DMS 273 (cell line): ENCODE results near the gene PCARE.
"Not testable (repeated sequence)": the region's sequence is repeated elsewhere in the genome, so short reads cannot be mapped to it uniquely, and the experiment has no call there.

Experiments
- DNase-seq: peaks from one replicate; lab custom pipeline; 2025; ENCODE audit not compliant: unreplicated experiment; lab: John Stamatoyannopoulos, UW

The PCARE gene

GRCh38 chr2:29074411-29074810, at the start of gene PCARE:
Gene PCARE, minus strand, starts transcription at chr2:29074523. Its CDS starts 262 bp downstream, at chr2:29074261.
- no peak for DNase-seq

DNA sequence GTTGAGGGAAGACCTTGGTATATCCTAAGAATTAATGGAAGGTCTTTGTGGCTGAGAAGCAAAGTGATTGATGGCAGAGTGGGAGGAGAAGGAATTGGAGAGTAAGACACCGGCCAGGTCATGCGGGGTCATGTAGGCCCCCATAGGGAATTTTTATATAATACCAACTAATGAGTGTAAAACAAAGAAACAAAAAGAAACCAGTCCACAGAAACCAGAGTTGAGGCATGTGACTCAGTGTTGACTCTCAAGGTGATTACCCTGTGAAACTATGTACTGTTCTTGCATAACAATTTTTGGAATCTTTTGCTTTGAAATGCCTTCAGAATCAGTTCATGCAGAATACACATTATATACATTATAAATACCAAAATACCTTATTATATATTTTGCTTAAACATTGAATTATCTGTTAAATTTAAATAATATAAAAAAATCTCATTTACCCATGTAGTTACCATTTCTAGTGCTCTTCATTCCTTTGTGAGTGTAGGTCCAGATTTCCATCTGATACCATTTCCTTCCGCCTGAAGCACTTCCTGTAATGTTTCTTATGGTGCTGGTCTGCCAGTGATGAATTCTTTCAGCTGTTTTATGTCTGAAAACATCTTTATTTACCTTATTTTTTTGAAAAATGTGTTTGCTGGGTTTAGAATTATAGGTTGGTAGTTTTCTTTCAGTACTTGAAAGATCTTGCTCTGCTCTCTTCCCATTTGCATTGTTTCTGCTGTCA, 49.5 kb upstream of the PCARE start:
- DNase-seq: no peak

DNA sequence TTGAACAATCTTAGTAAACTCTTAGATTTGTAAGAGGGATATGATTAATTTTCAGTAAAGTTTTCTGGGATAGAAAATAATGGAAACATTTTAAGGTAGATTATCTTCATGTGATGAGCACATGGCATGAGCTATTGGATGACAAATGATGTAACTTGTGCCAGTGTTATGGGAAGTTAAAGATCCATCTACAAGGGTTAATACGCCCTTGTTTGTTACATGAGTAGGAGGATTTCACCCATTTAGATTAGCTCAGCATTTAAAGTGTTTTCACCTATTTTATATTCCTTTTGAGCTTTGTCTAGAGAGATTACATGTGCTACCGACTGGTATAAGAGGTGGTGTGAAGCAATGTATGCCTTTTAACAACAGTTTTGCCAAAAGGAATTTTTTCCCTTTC, 46.5 kb upstream of the PCARE start:
- DNase-seq: no peak

GRCh38 chr2:29119211-29119610, 44.9 kb upstream of the PCARE start:
- no peak for DNase-seq

DNA sequence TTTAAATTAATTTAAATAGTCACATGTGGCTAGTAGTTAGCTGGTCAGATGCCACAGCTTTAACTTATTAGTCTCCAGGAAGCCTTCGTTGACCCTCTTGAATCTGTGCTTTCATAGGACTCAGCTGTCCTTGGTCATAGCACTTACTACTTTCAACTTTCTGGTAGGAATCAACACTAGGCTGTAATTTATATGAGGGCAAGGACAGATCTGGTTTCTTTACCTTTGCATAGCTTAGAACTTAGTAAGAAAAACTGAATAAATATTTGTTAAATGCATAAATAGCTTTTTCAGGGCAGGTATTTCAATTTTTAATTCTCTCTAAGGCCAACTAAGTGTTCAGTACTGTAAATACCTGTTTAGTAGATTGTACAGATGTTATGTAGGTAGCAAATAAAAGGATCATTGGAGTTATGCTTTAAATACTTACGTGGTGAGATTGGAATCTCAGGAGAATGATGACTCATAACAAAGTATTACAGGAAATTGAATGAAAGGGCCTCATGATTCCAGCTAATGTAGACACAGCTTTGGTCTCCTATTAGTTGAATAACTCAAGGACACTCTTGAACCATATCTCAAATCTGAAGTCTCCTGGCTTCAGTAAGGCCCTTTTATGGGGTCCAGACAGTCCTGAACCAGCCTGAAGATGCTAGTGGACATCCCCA, 43.4 kb upstream of the PCARE start:
- DNase-seq: peak; percentile 20

DNA sequence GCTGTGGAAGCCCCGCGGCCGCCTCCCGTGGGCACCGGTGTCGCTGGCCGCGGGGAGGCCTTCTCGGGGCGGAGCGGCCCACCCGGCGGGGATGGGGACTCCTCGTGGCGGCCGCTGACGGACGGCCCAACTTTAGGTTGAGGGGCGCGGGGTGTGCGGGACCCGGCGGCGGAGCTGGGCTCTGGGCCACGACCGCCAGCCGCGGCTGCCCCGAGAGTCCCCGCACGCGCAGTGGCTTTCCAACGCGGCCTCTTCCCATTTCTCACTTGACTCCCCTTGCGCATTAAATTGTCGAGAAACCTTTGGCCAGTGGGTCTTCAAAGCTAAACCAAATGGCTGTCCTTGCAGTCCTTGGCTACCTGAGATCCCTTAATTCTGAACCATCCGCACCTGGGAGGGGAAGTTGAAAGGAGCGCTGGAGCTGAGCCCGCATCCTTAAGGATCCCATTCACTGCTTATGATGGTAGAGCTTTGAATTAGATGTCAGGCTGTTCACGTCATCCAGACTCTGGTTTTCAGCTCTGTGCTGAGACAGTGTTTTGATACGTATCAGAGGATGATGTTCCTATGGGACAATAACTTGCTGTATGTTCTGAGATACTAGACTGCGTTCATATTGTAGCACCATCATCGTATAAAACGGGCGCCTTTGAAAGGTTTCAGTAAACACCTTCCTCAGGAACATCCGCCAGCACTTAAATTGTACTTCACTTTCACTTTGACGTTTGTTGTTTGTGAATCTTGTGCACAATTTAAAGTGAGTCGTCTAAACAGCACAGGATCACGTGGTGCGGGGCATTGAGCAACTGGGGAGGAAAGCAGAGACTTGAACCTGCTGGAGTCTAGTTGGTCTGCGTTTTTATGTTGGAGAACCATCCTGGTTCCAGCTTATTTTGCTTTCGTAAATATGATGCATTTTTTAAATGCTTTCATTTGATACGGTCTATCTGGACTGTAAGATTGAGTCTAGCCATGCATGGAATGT, 41.8 kb upstream of the PCARE start:
- DNase-seq: peak; percentile 76

GRCh38 chr2:29114946-29115609, 40.8 kb upstream of the PCARE start, which contains the start of gene CLIP4:
Gene CLIP4, plus strand, starts transcription at chr2:29115415. Its CDS starts 5,974 bp downstream, at chr2:29121389.
- DNase-seq: peak; percentile 77

DNA sequence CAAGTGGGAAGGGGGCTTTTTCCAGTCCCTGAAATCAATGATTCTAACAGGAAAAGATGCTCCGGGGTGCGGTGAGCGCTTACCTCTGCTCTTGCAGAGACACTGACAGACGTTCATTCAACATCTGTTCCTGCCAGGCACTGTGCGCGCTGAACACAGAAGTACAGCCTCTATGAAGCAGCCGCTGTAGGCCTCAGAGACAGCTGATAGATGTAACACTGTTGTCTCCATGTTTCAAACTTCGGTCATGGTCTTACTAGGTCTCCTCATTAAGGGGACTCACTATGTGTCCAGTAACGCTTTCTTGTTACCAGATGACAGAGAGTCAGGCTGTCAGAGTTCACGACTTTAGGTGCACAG, 40.2 kb upstream of the PCARE start:
- DNase-seq: peak; percentile 61

- DNase-seq: no peak
These were observed 39.6 kb upstream of the PCARE start for GRCh38 chr2:29113891-29114321.

GRCh38 chr2:29113027-29113686, 38.8 kb upstream of the PCARE start:
- DNase-seq: no peak

DNA sequence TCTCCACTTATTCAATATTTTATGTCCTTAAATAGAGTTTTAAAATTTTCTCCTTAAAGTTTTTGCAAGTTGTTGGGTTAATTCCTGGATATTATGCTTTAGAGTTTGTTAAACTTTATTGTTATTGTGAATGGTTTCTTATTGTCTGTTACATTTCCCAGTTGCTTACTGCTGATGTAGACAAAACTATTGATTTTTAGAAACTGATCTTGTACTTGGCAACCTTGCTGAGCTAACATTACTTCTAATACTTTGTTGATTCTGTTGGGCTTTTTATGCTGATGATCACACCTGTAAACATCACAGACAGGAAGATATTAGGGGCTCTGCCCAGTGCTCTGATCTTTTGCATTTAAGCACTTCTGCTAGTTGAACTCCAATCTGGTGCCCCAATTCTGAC, 38.1 kb upstream of the PCARE start:
- DNase-seq: no peak

- no peak for DNase-seq
These were observed 36.7 kb upstream of the PCARE start for GRCh38 chr2:29110916-29111535.

DNA sequence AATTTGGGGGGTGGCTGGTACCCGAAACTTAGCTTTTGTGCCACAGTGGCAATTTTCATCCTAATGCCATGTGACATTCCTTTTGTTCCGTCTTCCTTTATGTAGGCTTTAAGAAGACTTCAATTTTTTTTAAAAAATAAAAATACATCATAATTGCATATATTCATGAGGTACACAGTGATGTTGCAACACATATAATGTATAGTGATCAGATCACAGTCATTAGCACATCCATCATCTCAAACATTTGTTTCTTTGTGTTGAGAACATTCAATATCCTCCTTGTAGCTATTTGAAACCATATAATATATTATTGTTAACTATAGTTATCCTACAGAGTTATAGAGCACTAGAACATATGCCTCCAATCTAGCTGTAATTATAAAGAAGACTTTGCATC, 34.9 kb upstream of the PCARE start:
- DNase-seq: no peak

GRCh38 chr2:29108225-29108624, 33.9 kb upstream of the PCARE start:
- DNase-seq: peak; percentile 11

DNA sequence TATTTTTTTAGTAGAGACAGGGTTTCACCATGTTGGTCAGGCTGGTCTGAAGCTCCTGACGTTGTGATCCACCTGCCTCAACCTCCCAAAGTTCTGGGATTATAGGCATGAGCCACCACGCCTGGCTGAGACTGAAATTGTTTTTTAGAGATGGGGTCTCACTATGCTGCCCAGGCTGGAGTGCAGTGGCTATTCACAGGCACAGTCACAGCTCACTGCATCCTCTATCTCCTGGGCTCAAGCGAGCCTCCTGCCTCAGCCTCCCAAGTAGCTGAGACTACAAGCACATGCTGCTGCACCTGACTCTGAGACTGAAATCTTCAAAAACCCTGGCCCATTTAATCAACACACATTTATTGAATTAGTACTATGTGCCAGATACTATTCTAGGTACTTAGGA, 33.2 kb upstream of the PCARE start:
- not testable (repeated sequence) for DNase-seq

DNA sequence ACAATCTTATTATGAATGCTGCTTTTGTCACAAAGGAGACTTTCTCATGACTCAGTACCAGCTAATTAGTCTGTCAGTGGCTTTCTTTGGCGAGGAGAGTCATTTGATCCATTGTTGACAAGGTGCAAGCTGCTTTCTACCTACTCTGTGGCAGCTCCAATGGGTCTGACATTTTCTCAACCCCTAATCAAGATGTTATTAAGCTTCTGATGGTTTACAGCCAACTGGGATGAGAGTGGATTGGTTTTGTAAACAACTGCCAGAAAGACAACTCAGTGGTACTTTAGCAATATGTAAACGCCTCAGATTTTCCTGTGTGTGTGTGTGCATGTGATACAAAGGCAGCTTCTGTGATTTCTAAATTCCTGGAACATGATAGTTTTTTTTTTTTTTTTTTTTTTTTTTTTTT, 32.7 kb upstream of the PCARE start:
- DNase-seq: peak; percentile 43

GRCh38 chr2:29106256-29106655, 31.9 kb upstream of the PCARE start:
- DNase-seq: no peak

DNA sequence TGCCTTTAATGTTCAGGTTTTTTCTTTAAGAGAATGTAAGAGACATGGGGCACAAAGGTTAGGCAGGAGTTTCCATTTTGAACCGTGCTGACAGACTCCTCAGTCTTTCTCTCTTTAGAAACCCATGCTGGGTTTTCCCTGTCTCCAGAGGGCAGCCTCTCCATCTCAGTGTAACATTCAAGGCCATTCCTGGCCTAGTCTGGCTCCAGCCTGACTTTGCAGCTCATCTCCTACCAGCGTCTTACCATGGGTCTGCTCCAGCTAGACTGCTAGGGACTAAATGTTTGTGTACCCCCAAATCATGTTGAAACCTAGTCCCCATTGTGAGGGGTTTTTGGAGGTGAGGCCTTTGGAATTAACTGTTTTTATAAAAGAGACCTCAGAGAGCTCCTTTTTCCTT, 31.1 kb upstream of the PCARE start:
- peak; percentile 21 for DNase-seq

GRCh38 chr2:29104688-29105087, 30.4 kb upstream of the PCARE start:
- no peak for DNase-seq

DNA sequence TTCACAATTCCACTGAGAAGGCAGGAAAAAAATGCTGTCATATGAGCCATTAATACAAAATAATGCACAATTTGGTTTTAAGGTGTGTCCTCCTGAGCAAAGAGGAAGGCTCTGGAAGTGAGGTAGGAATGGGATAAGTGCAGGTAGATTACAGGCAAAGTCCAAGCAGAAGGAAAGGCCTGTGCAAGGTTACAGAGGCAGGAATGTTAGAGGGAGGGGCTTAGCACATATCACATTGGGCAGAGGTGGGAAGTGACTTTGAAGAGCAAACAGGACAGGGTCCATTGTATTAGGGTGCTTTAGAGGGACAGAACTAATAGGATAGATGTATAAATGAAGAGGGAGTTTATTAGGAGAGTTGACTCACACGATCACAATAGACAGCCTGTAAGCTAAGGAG, 26.2 kb upstream of the PCARE start:
- DNase-seq: no peak
